LNCaP clone FGC (cell line): ENCODE measurements around the gene F2.

ENCODE experiments used
- DNase-seq: peaks from one replicate; pipeline ENCODE4 v3.0.0-alpha.2; 2011; ENCODE audit warnings: low read depth
- H3K4me3 ChIP-seq: 2 replicates; pipeline ENCODE4 v1.5.1; 2011; ENCODE audit warnings: mild to moderate bottlenecking, low read depth, low read length, control low read depth
- TF ChIP-seq, protein P1 (sequence below): IDR thresholded peaks from 2 replicates; pipeline ENCODE4 v1.5.1; 2012; ENCODE audit warnings: mild to moderate bottlenecking; ENCODE audit not compliant: control insufficient read depth, insufficient read depth; ENCODE audit errors: extremely low read depth

Gene F2

DNA sequence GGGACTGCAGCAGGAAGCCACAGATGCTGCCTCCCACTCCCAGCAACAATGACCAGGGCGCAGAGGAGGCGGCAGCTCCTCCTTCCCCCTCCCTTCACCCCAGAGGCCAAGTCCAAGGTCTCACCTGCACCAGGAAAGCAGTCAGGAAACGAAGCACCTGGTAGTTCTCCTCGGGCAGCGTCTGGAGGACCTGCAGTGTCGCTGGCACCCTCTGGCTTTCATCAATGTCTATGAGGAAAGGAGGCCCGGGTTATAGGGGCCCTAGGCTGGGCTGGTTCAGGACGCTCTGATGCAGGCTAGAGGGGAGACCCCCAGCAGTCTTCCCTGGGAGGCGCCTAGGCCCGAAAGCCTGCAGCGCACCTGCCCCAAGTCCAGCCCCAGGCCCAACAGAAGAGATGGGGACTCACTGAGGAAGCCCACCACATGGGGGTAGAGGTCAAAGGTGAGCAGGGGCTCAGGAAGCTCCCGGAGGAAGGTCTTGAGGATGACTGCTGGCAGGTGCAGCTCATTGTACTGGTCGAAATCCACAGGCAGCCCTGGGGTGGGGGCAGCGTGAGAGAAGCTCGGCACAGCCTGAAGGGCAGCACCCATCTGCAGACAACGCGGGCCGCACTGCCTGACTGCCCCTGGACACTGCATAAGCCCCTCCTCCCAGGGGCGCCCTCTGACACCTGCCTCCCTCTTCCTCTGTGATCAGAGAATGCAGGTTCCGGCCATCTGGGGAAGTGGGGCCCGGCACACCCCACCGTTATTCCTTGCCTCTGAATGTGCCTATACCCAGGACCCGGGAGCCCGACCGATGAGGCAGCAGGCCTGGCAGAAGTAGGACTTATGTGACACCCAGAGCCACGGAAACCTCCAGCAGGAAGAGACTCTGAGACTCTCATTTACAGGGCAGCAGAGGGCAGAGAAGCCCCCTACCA lies 39.5 kb upstream of the F2 start:
- TF ChIP-seq, protein P1, sequence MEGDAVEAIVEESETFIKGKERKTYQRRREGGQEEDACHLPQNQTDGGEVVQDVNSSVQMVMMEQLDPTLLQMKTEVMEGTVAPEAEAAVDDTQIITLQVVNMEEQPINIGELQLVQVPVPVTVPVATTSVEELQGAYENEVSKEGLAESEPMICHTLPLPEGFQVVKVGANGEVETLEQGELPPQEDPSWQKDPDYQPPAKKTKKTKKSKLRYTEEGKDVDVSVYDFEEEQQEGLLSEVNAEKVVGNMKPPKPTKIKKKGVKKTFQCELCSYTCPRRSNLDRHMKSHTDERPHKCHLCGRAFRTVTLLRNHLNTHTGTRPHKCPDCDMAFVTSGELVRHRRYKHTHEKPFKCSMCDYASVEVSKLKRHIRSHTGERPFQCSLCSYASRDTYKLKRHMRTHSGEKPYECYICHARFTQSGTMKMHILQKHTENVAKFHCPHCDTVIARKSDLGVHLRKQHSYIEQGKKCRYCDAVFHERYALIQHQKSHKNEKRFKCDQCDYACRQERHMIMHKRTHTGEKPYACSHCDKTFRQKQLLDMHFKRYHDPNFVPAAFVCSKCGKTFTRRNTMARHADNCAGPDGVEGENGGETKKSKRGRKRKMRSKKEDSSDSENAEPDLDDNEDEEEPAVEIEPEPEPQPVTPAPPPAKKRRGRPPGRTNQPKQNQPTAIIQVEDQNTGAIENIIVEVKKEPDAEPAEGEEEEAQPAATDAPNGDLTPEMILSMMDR = no peak
- no peak for DNase-seq
- H3K4me3 ChIP-seq = no peak overlapping the region

GRCh38 chr11:46680164-46680760 lies 38.8 kb upstream of the F2 start:
- DNase-seq = no peak
- no peak overlapping the region for H3K4me3 ChIP-seq
- TF ChIP-seq, protein P1 = no peak

DNA sequence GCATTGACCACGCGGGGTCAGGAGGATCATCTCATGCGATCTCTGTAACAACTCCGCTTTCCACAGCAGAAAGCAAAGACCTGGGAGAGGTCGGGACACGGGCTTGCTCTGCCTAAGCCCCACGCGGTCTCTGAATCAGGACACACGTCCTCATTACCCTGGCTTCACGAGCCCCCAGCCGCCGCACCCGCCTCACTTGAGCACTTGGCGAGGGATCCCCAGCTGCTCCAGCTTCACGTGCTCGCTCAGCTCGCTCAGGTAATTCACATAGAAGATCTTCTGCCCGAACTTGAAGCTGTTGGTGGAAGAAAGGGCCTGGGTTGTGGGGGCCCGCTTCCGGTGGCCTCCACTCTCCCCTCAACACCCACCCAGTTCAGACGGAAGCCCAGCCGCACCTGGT lies 38.2 kb upstream of the F2 start:
- TF ChIP-seq, protein P1 = no peak
- no peak overlapping the region for H3K4me3 ChIP-seq
- no peak for DNase-seq

- no peak overlapping the region for H3K4me3 ChIP-seq
- no peak for DNase-seq
- TF ChIP-seq, protein P1 = no peak
These were observed 37.2 kb upstream of the F2 start for GRCh38 chr11:46681814-46682213.

GRCh38 chr11:46682773-46683752 lies 36.0 kb upstream of the F2 start:
- H3K4me3 ChIP-seq = no peak overlapping the region
- TF ChIP-seq, protein P1 = no peak
- DNase-seq = no peak

- H3K4me3 ChIP-seq = no peak overlapping the region
- TF ChIP-seq, protein P1 = no peak
- DNase-seq = no peak
These were observed 34.6 kb upstream of the F2 start for GRCh38 chr11:46684367-46684766.
